Lower lobe of right lung (tissue), 2 donors: ENCODE measurements around the gene A4GALT. TPM values are rescaled to one million over a fixed set of nuclear protein-coding genes. Genes with fewer than 3 reads are reported as not detected.
"Not testable (repeated sequence)": the region's sequence is repeated elsewhere in the genome, so short reads cannot be mapped to it uniquely, and the experiment has no call there.

Experiments
- ATAC-seq, 2 donors: fragments of 200-7000 bp; cut with Tn5 transposase; one replicate each; pipeline ENCODE4 v1.9.1; 2020 to 2022; ENCODE audit warnings: mild to moderate bottlenecking in 2 of 2, moderate library complexity in 2 of 2
- DNase-seq: peaks from one replicate; pipeline ENCODE4 v3.0.0-alpha.2; 2020
- H3K27ac ChIP-seq: fragments of 200-600 bp; one replicate; pipeline ENCODE4 v1.8.0; 2022
- H3K27me3 ChIP-seq: fragments of 200-600 bp; one replicate; pipeline ENCODE4 v1.8.0; 2022; ENCODE audit warnings: low read depth
- H3K36me3 ChIP-seq: fragments of 200-600 bp; one replicate; pipeline ENCODE4 v1.8.0; 2022; ENCODE audit warnings: mild to moderate bottlenecking
- H3K4me1 ChIP-seq: fragments of 200-600 bp; one replicate; pipeline ENCODE4 v1.8.0; 2022
- H3K4me3 ChIP-seq: fragments of 200-600 bp; one replicate; pipeline ENCODE4 v1.8.0; 2022; ENCODE audit warnings: mild to moderate bottlenecking
- H3K9me3 ChIP-seq: fragments of 200-600 bp; one replicate; pipeline ENCODE4 v1.8.0; 2022
- CTCF ChIP-seq: fragments of 200-600 bp; IDR thresholded peaks from one replicate; pipeline ENCODE4 v1.8.0; 2022; ENCODE audit warnings: antibody characterized with exemption, mild to moderate bottlenecking
- intact Hi-C: fragments of 100-400 bp; cut with DNase I; formaldehyde crosslinking; loops from one replicate; pipeline ENCODE4 v1.11.0; 2022
- total RNA-seq: library from RNA; stranded (reverse); fragmentation: NEBNext Ultra II Directional; extraction: Animal tissue kit (Norgen Biotek cat#: 25700); gene quantifications from one replicate; pipeline ENCODE4 v1.2.1, GENCODE V29; 2021
- donor health status: DM: no; HTN: yes; CAD: no; lungs with severe emphysema.

The A4GALT gene
- total RNA-seq, 1 donor from 2014 or later = 19.4 TPM

GRCh38 chr22:42683578-42684283, 36.9 kb downstream of the A4GALT start:
- peak overlapping the region; percentile 21 for H3K27ac ChIP-seq
- no peaks in the 10 kb centered on the region for H3K27me3 ChIP-seq
- H3K9me3 ChIP-seq = no peaks in the 10 kb centered on the region
- no peak for DNase-seq
- intact Hi-C loops = no loop called here
- no peak for TF ChIP-seq CTCF
- peaks cover 74% of the 10 kb centered on the region for H3K4me1 ChIP-seq
- H3K4me3 ChIP-seq = no peak overlapping the region
- peak in 1 of 2 donors; percentile 3 for ATAC-seq
- H3K36me3 ChIP-seq = no peaks in the 10 kb centered on the region

DNA sequence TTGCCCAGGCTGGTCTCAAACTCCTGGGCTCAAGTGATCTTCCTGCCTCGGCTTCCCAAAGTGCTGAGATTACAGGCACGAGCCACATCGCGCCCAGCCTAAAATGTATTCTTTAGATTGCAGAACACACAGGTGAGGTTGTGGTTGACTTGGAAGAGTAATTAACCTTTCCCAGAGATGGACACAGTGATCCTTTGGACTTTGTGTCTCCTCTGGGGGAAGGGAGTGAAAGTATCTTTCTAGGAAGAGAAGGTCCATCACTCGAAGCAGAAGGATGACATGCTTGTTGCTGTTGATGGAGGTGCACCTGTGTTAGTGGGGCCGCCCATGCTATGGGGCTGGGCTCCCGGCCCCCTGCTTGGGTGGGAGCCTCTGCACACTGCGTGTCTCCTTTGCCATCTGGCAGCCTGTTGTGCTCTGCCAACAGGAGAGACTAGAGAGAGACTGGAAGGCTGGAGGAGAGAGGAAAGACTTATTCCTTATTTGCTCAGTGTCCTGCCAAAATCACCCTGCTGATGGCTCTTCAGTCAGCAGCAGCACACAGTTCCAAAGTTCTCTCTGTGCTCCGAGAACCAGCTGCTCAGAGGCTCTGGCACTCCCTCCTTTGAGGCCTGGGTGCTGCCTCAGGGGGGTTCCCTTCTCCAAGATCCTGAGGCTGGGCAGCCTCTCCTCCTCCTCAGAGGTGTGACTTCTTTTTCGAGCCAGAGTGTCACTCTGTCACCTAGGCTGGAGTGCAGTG, 38.4 kb downstream of the A4GALT start:
- no peak for TF ChIP-seq CTCF
- no peaks in the 10 kb centered on the region for H3K36me3 ChIP-seq
- ATAC-seq (no peak), DNase-seq (no peak)
- H3K4me1 ChIP-seq = peaks cover 70% of the 10 kb centered on the region
- H3K27ac ChIP-seq = no peak overlapping the region
- no peak overlapping the region for H3K4me3 ChIP-seq
- intact Hi-C loops = no loop called here
- H3K9me3 ChIP-seq = no peaks in the 10 kb centered on the region
- no peaks in the 10 kb centered on the region for H3K27me3 ChIP-seq

GRCh38 chr22:42680648-42681047, 40.0 kb downstream of the A4GALT start:
- no peaks in the 10 kb centered on the region for H3K9me3 ChIP-seq
- no peak overlapping the region for H3K4me3 ChIP-seq
- peak; percentile 70 for ATAC-seq
- intact Hi-C loops = no loop called here
- peak overlapping the region; percentile 24 for H3K27ac ChIP-seq
- H3K36me3 ChIP-seq = no peaks in the 10 kb centered on the region
- no peak for DNase-seq
- peaks cover 58% of the 10 kb centered on the region for H3K4me1 ChIP-seq
- no peak for TF ChIP-seq CTCF
- H3K27me3 ChIP-seq = no peaks in the 10 kb centered on the region

DNA sequence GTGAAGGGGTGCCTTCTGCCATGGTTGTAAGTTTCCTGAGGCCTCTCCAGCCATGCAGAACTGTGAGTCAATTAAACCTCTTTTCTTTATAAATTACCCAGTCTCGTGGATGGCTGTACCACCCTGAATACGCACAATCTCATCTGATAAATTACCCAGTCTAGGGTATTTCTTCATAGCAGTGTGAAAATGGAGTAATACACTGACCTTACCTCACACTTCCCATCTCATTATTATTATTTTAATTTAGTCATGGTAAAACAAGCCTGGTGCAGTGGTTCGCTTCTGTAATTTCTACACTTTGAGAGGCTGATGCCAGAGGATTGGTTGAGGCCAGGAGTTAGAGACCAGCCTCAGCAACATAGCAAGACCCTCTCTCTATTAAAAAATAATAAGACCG, 41.0 kb downstream of the A4GALT start:
- TF ChIP-seq CTCF = no peak
- intact Hi-C loops = no loop called here
- Histone ChIP-seq H3K4me3 (no peak overlapping the region), H3K27me3 (no peaks in the 10 kb centered on the region), H3K4me1 (peaks cover 51% of the 10 kb centered on the region), H3K27ac (no peak overlapping the region), H3K36me3 (no peaks in the 10 kb centered on the region), H3K9me3 (no peaks in the 10 kb centered on the region)
- no peak for ATAC-seq
- no peak for DNase-seq

DNA sequence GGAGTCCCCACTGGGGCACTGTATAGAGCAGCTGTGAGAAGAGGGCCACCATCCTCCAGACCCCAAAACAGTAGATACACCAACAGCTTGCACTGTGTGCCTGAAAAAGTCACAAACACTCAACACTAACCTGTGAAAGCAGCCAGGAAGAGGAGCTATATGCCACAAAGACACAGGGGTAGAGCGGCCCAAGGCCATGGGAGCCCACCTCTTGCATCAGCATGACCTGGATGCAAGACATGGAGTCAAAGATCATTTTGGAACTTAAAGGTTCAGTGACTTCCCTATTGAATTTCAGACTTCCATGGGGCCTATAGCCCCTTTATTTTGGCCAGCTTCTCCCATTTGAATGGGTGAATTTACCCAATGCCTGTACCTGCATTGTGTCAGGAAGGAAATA, 41.8 kb downstream of the A4GALT start:
- no peaks in the 10 kb centered on the region for H3K36me3 ChIP-seq
- no peak overlapping the region for H3K27ac ChIP-seq
- H3K27me3 ChIP-seq = no peaks in the 10 kb centered on the region
- H3K9me3 ChIP-seq = no peaks in the 10 kb centered on the region
- no peak overlapping the region for H3K4me3 ChIP-seq
- DNase-seq = no peak
- TF ChIP-seq CTCF = no peak
- no peak for ATAC-seq
- peaks cover 48% of the 10 kb centered on the region for H3K4me1 ChIP-seq
- intact Hi-C loops = no loop called here

- H3K27ac ChIP-seq, H3K4me3 ChIP-seq, intact Hi-C loops, H3K27me3 ChIP-seq, H3K9me3 ChIP-seq, H3K36me3 ChIP-seq, DNase-seq, ATAC-seq: not testable (repeated sequence)
- H3K4me1 ChIP-seq = peaks cover 41% of the 10 kb centered on the region
These were observed 42.7 kb downstream of the A4GALT start for GRCh38 chr22:42677936-42678335.
